Suppressor macrophage treated with lipopolysaccharide for 1 hour (primary cell): ENCODE measurements around the gene KRT76.
"Not testable (repeated sequence)": the region's sequence is repeated elsewhere in the genome, so short reads cannot be mapped to it uniquely, and the experiment has no call there.

Source experiments
- DNase-seq, 3 donors: peaks; one replicate each; pipeline ENCODE4 v3.0.0-alpha.2; 2020 to 2022

The KRT76 gene

DNA sequence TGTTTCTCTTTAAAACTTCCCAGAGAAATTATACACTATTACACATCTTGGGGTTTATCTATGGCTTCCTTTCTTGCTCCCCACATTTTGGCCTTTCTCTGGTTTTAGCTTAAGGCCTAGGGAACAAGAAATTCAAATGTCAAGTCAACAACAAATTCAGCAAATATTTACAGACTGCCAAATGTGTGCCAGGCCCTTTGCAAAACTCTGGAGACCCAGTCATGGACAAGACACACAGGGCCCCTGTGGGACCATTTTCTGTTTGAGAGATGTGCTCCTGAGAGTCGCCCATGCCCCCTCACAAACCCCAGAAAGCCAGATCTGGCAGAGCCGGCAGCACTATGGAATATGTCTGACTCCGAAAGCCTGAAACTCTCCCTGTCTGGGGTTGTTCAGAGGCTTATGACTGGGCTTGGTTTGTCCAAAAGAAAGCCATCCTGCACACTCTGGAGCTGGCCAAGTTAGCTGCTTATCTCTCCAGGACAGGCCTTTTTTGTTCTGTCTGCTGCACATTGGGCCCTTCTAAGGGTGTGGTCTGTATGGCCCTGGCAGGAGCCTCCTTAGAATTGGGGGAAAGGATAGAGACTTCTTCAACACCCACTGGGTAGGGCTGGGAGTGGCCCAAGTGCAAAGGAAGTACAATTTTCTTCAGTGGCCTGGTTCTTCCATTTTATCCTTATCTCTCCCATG lies 19.8 kb upstream of the KRT76 start:
- DNase-seq: no peak

DNA sequence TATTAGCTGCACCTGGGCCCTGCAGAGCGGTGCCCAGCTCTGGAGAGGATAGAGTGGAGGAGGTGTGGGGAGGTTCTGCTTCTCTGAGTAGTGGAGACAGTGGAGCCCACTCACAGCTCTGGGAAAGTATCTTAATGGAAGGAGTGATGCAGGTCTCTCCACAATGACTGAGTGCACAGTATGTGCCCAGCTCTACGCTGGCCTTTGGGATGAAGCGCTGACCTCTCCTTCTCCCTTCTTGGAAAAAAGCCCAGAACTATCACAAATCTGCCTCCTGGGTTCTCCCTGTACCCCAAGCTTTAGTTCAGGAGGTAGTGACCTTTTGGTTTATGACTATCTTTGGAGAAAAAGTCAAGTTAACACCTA lies 19.3 kb upstream of the KRT76 start:
- DNase-seq: no peak

DNA sequence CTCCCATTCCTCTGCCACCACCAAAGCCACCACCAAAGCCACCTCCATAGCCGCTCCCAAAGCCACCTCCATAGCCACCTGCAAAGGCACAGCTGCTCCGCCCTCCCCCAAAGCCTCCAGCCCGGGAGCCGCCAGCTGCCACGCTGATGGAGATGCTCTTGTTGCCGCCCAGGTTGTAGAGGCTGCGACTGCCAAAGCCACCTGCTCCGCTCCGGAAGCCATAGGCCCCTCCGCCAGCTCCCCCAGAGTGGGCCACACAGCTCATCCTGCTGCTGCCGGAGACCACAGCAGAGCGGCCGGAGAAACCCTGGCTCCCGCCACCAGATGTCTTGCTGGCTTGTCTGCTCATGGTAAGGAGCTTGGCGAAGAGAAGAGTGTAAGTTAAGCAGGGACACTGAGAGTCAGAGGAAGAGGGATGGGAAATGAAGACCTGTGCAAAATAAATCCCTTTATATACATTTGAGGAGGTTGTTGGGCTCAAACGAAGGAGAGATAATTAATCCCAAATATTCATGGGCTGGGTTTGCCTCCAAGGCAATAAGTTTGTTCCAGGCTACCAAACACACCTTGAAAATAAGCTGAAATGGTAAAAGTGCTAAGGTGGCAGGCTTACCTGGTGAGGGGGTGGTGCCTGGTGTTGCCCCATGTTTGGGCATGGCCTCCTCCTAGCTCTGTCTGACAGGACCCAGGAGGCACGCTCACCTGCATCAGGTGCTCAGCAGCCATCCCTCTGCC lies 18.7 kb upstream of the KRT76 start, which contains the start of gene KRT3:
KRT3 (minus strand) TSS at position 424 of the 735 bp plus-strand sequence; CDS start at position 349, 75 bp downstream.
- no peak for DNase-seq

DNA sequence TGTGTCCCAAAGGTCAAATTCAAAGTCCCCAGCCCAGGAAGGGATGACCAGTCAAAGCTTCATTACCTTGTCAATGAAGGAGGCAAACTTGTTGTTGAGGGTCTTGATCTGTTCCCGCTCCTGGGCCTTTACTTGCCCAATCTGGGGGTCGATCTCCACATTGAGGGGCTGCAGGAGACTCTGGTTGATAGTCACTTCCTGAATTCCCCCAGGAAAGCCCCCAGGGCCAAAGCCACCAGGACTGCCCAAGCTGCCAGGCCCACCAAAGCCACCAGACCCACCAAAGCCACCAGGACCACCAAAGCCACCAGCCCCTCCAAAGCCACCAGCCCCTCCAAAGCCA lies 18.2 kb upstream of the KRT76 start:
- not testable (repeated sequence) for DNase-seq

DNA sequence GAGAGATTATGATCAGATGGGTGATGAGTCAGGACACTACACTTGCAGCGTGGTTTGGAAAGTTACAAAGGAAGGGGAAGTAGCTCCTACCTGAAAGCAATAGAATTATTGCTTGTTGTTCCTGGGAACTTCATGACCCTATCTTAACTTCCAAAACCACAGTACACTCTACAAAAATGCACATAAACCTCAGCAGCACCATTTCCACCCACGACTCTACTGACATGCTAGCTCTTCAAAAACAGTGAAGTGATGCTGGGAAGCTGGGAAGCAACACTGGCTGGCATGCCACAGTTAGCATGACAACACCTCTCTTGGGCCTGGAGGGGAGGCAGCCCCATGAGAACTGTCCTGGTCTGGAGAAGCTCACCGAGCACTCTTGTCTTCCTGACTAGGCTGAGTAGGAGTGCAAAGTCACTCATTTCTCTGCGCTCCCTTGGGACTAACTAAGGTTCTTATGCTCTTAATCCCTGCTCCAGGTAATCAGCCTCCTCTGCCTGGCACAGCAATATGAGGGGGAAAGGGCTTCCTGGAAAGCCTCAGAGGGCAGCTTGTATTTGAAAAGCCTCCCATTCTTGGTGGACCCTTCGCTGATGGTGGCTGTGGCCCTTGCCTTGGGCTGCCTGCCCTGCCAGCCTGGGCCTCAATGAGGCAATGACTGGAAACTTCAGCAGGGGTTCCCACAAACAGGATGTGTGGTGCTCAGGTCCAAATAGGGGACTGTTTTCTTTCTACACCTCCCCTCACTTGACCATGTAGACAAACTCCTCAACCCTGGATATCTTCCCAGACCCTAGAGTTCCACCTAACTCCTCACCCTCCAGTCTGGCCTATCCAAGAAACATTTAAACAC lies 17.6 kb upstream of the KRT76 start:
- peak in 2 of 3 donors; percentile 20 to 29 for DNase-seq

DNA sequence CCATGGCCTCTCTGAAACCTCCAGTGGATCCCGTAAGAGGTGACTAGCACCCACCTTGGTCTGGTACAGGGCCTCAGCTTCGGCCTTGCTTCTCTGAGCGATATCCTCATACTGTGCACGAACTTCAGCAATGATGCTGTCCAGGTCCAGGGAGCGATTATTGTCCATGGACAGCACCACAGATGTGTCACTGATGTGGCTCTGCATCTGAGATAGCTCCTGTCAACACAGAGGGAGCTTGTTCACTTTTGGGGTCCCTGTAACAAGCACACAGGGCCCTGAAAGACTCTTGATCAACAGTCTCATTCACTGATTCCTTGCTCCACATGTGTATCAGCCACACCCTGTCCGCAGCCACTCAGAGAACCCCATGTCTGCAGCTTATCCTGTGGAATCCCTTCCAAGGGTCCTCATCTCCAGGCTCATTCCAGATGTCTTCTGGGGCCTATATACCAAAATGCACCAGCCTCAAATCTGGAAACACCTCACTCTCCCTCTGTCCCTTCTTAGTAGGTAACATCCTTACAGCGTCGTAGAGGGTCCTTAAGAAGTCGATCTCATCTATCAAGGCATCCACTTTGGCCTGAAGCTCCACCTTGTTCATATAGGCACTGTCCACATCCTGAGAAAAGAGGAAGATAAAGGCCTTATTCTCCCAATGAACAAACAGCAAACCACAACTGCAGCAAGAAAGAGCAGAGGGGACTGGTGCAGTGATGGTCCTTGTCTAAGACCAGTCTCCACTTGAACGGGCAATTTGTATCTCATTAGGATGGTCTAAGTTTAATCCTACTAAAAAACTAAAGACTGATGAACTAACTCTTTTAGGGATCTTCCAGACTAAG lies 15.3 kb upstream of the KRT76 start:
- no peak for DNase-seq

DNA sequence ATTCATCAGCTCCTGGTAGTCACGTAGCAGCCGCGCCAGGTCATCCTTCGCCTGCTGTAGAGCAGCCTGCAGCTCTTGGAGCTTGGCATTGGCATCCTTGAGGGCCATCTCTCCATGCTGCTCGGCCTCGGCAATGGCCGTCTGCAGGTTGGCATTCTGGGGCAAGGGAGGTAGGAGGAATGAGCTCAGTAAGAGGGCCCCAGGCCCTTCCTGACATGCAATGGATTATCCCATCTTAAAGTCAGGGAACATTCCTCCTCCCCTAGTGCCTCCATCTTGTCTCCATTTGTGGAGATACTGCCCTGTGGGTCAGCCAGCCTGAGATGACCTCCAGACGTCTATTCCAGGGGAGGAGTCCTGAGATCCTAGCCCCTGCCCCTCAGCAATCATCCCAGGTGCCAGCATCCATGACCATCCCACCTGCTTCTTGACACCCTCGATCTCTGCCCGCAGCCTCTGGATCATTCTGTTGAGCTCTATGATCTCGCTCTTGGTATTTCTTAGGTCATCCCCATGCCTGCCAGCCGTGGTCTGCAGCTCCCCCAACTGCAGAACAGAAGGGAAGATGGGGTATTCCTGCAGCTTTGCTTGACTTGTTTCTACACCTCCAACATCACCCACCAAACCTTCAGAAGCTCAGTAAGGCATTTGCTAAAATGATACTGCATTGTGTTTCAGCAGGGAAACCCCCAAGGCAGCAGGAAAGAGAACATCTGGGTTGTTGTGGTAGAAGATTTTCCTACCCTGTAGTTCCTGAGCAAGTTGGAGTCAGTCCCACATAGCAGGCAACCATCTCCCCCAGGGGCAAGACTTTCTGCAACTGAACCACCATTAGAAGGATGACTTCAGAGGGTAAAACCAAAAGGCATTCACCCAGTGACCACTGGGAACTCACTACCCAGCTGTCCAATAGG lies 14.4 kb upstream of the KRT76 start:
- DNase-seq: no peak

DNA sequence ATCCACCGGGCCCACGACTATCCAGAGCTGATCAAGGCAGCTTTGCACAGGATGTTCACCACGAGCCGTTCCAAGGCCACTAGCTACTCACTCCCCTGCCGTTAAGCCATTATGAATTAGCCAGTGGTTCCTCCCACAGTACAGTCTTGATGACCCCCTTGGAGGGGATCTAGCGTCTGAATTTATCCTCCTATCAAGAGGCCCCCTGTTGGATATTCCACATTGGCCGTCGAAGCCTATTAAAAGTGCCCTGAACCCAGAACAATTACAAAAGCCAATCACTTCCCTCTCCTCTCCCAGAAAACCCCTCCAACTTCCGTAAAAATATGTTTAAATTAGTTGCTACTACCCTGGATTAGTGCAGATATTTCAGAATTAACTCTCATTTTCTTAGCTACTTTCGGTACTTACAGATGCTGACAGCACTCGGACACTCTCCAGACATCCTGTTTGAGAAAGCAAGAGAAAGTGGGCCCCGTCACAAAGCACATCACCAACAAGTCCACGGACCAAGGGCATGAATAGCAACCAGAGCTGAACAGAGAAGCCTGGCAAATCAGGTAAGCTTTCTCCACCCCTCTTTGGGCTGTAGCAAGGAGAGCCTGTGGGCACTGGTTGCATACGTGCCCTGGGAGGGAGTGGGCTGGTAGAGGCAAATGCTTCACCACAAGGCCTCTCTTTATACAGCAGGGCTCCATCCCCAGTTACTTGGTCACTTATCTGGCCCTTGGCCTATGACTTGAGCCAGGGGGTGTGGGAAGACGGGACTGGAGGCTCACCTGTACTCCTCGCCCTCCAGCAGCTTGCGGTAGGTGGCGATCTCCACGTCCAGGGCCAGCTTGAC lies 13.5 kb upstream of the KRT76 start:
- no peak for DNase-seq

DNA sequence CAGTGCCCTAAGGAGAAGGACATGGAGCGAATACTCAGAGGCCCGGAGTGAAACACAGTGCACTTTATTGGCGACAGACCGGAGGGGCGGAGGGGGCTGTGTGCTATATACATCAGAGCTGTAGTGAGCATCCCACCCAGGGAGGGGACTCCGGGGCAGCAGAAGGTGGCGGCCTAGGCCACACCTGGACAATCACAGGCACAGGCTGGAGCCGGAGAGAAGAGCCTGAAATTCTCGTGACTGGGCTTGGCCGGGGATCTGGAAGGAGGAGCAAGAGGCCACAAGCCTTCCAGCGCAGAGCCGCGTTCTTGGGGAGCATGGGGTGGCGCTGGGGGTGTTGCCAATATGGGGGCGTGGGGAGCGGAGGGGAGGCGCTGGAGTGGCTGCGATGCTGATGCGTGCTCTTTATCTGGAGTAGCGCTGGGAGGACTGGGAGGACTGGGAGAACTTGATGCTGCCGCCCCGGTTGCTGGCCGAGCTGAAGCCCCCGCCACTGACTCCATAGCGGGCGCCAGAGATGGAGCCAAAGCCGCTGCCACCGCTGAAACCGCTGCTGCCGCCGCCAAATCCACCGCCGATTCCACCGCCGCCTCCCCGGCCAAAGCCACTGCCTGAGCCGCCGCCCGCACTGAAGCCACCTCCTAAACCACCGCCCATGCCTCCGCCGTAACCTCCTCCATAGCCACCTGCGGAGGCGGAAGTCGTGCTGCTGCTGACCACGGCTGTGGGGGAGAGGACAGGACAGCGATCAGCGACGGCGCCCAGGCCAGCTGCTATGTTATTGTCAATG lies 12.7 kb upstream of the KRT76 start:
- peak in 1 of 3 donors; percentile 7 for DNase-seq

DNA sequence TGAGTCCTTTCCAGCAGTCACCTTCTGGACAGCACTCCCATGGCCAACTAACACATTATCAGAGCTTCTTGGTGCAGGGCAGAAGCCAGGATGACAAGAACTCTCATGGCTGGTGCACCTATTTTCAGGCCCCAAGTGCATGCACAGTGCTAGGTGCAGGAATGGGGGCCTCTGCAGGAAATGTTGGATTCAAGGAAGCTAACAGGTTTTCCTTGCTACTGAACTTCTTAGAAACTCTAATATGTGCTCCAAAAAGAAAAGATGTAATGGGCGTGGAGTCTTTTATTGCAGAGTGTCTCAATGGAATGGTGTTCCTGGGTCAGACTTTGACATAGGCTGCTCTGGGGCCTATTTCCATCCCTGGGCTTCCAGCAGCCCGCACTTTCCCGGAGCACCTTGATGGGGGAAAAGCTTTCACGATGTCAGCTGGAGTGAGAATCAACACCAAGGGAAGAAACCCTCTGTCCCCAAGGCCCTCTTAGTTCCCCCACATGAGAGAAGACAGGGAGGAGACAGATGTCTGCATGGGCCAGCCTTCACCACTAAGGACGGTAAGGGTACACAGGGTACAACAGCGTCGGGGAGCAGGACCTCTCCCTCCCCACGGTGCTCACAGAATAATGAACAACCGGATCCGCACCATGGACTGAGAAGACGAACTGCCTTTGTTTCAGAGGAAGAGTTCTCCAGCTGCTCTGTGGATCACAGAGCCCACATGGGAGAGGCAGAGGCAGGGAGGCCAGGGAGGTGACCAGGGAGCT lies 11.9 kb upstream of the KRT76 start:
- no peak for DNase-seq

DNA sequence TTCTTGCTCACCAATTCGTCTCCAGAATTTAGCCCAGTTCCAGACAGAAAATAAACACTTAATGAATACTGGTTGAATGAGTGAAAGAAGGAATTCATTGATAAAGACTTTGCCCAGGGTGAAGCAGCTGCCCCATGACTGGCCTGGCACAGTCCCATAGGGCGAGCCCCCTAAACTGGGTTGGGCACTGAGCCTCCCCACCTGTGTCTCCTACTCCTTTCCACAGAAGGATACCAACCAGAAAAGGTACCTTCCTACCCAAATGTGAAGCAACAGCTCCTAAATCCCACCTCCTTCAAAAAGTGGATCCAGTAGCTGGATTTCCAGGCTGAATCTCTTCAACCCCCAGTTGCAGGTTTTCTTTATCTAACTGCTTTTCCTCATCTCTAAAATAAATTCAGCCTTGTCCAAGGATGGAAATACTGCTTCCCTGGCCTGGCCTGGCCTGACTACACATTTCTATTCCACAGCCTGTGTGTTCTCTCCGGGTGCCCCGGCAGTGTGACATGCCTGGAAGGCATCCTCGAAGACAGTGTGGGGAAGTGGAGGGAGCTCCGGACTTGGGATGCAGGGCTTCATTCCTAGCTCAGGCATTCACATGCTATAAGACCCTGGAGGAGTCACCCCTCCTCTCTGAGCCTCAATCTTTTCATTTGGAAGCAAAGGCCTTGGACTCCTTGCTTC lies 11.2 kb upstream of the KRT76 start:
- DNase-seq: no peak

DNA sequence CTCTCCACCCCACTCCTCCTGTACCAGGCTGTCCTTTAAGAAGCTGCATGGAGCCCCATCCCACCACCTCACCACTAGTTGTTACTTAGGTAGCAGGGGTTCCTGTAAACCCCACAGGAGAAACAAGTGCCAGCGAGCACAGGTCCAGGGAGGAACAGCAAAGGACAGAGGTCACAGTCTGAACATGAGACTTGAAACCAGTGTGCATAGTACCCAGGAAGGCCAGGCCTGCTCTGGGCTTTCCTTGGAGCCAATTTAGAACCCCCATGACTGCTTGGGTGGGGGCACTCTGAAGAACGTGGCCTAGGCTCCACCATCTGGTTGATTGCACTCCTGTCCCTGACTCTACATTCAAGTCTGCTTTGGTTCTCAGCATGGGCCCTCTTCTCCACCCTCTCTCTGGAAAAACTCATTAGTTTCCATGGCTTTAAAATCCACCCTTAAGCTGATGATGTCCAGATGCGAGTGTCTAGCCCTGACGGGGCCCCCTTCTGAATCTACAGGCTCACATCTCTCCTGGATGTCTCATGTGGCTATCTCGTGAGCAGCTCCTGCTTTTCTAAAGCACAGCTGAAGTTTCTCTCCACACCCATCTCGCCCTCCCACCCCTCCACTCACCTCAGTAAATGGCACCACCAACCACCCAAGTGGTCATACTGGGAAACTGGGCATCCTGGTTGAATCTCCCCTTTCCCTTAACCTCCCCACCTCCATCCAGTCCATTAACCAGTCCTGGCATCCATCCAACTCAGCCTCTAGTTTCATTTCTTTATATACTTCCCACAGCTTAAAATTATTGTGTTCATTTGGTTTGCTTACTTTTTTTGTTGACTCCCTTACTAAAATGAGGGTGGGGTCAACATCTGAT lies 10.4 kb upstream of the KRT76 start:
- DNase-seq: no peak

DNA sequence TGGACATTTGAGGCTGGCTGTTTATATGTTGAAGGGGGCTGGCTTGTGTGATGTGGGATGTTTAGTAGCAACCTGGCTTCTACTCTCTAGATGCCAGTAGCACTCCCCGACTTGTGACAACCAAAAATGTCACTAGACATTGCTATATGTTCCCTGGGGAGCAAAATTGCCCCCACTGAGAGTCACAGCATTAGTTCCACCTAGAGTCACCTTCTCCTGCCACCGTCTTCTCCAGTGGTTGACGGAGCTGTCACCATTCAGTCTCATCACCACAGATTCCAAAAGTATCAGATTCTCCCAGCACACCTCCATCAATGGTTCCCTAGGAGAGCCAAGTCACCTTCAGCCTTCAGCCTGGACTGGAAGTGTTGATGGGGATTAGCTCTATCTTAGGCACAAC lies 7.8 kb upstream of the KRT76 start:
- no peak for DNase-seq

DNA sequence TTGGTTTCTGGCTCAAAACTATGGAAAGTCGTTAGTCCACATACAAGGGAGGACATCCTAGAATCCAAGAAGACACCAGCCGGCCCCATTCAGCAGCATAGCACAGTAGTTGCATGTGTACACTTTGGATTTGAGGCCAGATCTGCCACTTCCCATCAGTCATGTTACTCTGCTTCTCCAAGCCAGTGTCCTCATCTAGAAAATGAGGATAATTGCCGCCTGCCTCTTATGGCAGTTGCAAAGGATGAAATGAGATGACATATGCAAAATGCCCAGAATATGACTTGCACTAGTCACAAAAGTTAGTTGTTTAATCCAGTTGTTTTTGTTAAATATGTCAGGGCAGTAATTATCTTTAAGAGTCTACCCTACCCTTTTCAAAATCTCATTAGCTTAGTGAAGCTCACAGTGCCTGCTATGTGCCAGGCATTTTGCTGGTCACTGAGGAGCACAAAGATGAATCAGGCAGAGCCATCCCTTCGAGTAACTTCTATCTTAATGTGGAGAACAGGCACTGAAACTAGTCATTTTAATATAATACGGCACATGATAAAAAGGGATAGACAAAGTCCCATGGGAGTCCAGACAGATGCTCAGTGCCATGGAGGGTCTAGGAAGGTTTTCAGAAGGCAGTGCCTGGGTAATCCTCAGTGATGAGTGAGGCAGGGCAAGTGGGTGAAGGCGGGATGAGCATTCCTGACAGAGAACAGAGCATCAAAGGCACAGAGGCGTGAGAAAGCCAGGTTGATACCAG lies 6.6 kb upstream of the KRT76 start:
- DNase-seq: no peak

DNA sequence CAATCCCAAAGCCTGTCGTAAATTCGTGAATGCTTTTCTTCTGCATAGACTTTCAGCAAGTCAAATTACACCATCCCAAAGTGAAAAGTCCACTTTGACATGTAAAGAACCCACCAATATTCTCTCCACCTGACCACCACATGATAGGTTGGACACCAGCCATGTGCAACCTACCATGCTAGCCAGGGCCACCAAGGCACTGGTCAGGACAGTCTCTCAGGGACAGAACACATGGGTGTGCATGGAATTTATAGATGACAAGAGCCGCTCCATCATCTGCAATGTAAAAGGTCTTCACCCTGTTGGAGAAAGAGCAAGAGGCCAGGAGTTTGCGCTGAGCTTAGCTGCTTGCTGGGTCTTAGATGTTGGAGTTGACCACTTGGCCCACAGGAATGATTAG lies 5.4 kb upstream of the KRT76 start:
- DNase-seq: no peak

DNA sequence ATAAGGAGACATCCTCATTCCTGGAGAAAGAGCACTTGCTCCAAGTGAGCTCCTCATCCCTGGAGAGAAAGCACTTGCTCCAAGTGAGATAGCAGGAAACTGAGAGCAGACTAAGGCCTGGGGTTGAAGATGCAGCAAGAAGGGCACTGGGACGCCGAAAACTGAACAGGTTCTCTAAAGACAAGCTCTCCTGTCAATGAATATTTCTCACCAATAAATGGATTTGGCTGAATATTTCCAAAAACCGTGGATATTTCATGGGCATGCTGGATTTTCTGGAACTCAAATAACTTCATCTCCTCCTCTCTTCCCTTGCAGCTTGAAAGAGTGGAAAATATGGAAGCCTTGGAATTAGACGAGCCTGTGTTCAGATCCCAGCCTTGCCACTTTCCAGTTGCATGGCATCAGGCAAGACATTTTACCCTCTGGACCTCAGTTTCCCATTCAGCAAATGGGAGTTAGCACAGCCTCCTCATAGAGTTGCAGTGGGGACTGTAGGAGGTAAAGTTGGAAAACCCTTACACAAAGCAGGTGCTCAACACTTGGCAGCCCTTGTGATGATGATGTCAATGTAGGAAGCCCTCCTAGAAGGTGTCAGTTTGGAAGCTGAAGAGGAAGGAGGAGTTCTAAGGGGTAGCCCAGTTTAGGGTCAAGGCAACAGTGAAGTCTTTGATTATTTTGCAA lies 4.4 kb upstream of the KRT76 start:
- no peak for DNase-seq
